ENCODE data around the gene LHPP.

DNA sequence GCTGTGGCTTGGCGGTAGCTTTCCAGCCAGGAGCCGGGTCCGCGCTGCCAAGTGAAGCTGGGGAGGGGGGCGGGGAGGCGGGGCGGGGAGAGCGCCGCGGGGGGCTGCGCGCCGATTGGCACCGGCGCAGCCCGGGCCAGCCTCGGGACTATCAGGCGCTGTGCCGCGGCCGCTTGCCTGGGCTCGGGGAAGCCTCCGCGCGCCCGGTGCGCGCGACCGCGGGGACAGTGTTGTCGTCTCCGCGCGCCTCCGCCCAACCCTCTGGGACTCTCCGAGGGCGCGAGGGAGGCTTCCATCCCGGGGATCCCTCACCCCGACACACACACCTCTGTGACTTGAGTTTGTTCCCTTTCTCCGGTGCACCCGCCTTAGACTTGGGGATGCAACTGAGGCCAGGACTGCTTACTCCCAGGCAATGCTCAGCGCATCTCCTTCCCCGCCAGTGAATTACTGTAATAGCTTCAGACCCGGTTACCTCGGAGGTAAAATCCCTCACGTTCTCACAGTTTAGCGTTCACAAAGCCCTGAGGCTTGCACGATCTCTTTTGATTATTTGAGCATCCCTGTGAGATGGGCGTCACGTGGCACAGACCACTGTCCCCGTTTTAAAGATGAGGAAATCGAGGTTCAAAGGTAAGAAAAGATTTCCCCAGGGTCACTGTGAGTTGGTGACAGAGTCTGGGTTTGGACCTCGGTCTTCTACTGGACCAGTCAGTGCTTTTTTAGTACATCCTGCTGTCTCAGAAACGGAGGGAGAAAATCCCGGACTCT, 11.4 kb upstream of the LHPP start, which contains the start of gene NKX1-2:
- TF ChIP-seq, protein P1, sequence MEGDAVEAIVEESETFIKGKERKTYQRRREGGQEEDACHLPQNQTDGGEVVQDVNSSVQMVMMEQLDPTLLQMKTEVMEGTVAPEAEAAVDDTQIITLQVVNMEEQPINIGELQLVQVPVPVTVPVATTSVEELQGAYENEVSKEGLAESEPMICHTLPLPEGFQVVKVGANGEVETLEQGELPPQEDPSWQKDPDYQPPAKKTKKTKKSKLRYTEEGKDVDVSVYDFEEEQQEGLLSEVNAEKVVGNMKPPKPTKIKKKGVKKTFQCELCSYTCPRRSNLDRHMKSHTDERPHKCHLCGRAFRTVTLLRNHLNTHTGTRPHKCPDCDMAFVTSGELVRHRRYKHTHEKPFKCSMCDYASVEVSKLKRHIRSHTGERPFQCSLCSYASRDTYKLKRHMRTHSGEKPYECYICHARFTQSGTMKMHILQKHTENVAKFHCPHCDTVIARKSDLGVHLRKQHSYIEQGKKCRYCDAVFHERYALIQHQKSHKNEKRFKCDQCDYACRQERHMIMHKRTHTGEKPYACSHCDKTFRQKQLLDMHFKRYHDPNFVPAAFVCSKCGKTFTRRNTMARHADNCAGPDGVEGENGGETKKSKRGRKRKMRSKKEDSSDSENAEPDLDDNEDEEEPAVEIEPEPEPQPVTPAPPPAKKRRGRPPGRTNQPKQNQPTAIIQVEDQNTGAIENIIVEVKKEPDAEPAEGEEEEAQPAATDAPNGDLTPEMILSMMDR (IDR thresholded peaks at IDR 0.05 in 8 of 11, conservative IDR thresholded peaks at IDR 0.05 in 3 of 11) = no peak
- TF ChIP-seq POLR2A (IDR thresholded peaks at IDR 0.05) = no peak

Measured in spleen (tissue), 7 donors.